ENCODE results near the gene MPPED2. TPM values are rescaled to one million over a fixed set of nuclear protein-coding genes. Genes with fewer than 3 reads are reported as not detected.

Gene MPPED2
- total RNA-seq, 2 donors from 2014 or later = 0.57 to 1.8 TPM

DNA sequence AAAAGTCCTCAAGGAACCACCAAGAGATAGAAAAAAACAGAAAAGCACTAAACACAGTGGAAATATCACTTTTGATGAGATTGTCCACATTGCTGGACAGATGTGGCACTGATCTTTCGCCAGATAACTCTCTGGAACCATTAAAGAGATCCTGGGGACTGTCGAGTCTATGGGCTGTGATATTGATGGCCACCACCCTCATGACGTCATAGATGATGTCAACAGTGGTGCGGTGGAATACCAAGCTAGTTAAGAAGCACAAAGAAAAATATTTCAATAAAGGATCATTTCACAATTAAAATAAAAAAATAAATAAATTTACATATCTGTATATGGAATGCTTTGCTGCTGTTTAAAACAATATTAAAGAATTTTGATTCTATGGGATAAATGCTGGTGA is 217.8 kb downstream of the MPPED2 start:
- no peaks in the 10 kb centered on the region for H3K9me3 ChIP-seq
- H3K4me3 ChIP-seq = no peak overlapping the region
- H3K36me3 ChIP-seq = no peaks in the 10 kb centered on the region
- no peak overlapping the region for H3K9ac ChIP-seq (ENCODE audit: low read depth in 2 of 2, low read length in 2 of 2)
- H3K27me3 ChIP-seq = no peaks in the 10 kb centered on the region
- intact Hi-C loops (cut with DNase I) = no loop called here
- H3K4me1 ChIP-seq = no peaks in the 10 kb centered on the region
- DNase-seq = no peak
- TF ChIP-seq, protein P1, sequence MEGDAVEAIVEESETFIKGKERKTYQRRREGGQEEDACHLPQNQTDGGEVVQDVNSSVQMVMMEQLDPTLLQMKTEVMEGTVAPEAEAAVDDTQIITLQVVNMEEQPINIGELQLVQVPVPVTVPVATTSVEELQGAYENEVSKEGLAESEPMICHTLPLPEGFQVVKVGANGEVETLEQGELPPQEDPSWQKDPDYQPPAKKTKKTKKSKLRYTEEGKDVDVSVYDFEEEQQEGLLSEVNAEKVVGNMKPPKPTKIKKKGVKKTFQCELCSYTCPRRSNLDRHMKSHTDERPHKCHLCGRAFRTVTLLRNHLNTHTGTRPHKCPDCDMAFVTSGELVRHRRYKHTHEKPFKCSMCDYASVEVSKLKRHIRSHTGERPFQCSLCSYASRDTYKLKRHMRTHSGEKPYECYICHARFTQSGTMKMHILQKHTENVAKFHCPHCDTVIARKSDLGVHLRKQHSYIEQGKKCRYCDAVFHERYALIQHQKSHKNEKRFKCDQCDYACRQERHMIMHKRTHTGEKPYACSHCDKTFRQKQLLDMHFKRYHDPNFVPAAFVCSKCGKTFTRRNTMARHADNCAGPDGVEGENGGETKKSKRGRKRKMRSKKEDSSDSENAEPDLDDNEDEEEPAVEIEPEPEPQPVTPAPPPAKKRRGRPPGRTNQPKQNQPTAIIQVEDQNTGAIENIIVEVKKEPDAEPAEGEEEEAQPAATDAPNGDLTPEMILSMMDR (IDR thresholded peaks at IDR 0.05) = no peak
- no peak overlapping the region for H3K27ac ChIP-seq

DNA sequence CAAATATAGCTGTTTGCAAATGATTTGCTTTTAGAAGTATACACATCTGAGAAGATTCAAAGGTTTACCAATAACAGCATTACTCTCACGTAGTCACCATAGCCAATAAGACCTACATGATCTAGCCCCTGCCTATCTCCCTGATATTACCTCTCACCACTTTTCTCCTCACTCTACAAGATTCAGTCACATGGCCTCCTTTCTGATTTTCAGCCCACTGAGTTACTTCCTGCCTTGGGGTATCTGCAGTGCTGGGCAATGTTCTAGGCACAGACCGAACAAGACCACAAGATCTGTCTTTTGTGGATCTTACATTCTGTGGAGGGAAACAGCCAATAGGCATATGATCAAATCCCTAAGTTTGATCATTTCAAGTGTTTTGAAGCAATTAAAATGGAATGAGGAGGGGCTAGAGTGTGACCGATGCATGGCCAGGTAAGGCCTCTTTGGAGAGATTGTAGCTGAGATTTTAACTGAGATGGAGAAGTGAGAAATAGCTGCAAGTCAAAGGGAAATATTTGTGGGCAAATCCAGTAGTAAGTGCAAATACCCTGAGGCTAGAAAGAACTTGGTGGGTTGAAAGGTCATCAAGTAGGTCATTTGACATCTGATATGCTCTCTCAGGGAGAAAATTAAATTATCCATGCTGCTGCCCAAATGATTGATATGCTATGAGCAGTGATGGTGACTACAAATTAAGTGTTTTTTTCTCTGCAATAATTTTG is 220.2 kb downstream of the MPPED2 start:
- Histone ChIP-seq H3K4me3 (no peak overlapping the region), H3K36me3 (no peaks in the 10 kb centered on the region), H3K4me1 (no peaks in the 10 kb centered on the region), H3K27ac (no peak overlapping the region), H3K27me3 (no peaks in the 10 kb centered on the region), H3K9me3 (no peaks in the 10 kb centered on the region), H3K9ac (ENCODE audit: low read depth in 2 of 2, low read length in 2 of 2) (no peak overlapping the region)
- TF ChIP-seq, protein P1 (IDR thresholded peaks at IDR 0.05) = no peak
- no peak for DNase-seq
- intact Hi-C loops (cut with DNase I) = no loop called here

DNA sequence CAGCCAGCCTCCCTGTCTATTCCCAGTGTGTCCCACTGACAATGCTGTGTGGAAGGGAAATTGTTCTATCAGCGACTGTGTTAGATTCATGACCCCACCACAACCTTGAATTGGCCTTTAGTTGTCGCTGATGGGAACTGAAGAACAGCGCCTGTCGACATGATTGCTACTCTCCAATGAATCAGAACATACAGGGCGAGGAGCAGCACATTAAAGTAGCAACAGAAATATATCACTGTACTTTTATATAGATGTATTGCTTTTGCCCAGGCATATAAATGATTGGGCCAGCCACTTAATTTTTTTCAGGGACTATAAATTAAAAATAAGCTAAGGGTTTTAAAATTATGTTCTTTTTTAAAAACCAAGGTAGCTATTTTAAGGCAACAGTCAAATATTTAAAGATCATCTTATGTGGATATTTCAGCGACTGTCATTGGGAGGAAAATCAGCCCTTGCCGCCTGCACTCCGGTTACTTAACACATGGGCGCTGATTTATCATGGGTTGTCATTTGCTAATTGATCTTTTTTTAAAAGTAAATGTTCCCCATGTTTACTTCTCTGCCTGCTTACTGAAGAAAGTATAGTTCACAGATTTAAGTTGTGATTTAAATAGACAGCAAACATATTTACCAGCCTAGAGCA is 221.2 kb downstream of the MPPED2 start:
- H3K27ac ChIP-seq = no peak overlapping the region
- TF ChIP-seq, protein P1 (IDR thresholded peaks at IDR 0.05) = no peak
- intact Hi-C loops (cut with DNase I) = no loop called here
- no peaks in the 10 kb centered on the region for H3K9me3 ChIP-seq
- H3K27me3 ChIP-seq = no peaks in the 10 kb centered on the region
- no peaks in the 10 kb centered on the region for H3K36me3 ChIP-seq
- H3K9ac ChIP-seq (ENCODE audit: low read depth in 2 of 2, low read length in 2 of 2) = no peak overlapping the region
- no peak overlapping the region for H3K4me3 ChIP-seq
- no peaks in the 10 kb centered on the region for H3K4me1 ChIP-seq
- no peak for DNase-seq

DNA sequence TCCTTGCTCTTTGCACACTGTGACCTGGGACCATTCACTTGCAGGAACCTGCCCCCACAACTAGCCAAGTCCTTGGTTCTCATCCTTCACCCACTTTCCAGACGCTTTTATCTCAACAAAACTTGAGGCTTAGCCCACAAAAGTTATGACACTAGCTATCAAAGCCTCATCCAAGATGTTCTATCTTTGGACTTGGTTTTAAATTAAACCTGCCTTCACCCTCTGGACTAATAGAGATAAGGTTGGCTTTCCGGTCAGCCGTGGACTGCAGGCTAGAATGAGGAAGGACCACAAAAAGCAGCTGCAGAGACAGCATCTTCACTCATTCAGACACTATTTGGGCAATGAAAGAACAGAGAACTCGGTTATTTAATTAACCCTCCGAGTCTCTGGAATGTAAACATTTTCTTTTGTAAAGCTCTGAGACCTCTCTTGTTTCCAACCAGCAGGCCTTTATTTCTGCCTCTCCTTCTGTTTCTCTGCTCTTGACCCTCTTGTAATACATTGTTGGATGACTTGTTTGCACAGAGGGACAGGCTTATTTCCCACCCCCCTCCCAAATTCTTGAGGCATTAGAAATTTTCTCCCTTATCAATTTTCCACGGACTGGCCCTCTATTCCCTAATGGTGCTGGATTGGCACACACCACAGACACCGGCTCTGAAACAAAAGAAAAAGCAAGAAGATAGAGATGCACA is 221.9 kb downstream of the MPPED2 start:
- Histone ChIP-seq H3K9ac (ENCODE audit: low read depth in 2 of 2, low read length in 2 of 2) (no peak overlapping the region), H3K36me3 (no peaks in the 10 kb centered on the region), H3K9me3 (no peaks in the 10 kb centered on the region), H3K4me3 (no peak overlapping the region), H3K27ac (no peak overlapping the region), H3K27me3 (no peaks in the 10 kb centered on the region), H3K4me1 (no peaks in the 10 kb centered on the region)
- intact Hi-C loops (cut with DNase I) = no loop called here
- DNase-seq = no peak
- TF ChIP-seq, protein P1 (IDR thresholded peaks at IDR 0.05) = no peak

DNA sequence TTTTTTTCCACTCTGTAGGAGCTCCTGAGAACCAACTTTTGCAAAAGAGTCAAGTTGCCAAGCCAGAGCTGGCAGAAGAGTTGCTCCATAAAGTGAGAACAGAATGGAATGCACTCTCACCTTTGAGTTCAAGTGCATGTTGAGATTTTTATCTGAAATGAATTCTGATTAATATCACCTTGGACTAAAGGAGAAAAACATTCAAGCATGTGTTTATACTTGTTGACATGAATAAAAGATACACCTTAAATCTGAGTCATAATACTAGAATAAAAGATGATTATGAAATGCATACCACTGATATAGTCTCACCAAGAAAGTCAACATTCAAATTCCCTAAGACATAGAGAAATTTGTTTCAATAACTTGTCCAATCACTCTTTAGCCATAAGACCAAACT is 225.4 kb downstream of the MPPED2 start:
- Histone ChIP-seq H3K36me3 (no peaks in the 10 kb centered on the region), H3K4me1 (no peaks in the 10 kb centered on the region), H3K27ac (no peak overlapping the region), H3K9ac (ENCODE audit: low read depth in 2 of 2, low read length in 2 of 2) (no peak overlapping the region), H3K27me3 (no peaks in the 10 kb centered on the region), H3K9me3 (no peaks in the 10 kb centered on the region), H3K4me3 (no peak overlapping the region)
- intact Hi-C loops (cut with DNase I) = no loop called here
- no peak for DNase-seq
- TF ChIP-seq, protein P1 (IDR thresholded peaks at IDR 0.05) = no peak
